HPDE6-E6E7 (cell line): ENCODE results near the gene AKAP12.

Experiments
- DNase-seq: peaks from one replicate; pipeline ENCODE4 v3.0.0; 2011; ENCODE audit warnings: missing footprints; ENCODE audit errors: extremely low spot score

The AKAP12 gene

GRCh38 chr6:151239603-151240035 is at the start of gene AKAP12:
AKAP12 (plus strand) TSS chr6:151239967; CDS start chr6:151240563, 596 bp downstream.
- DNase-seq: no peak

GRCh38 chr6:151191527-151191926 is 48.2 kb upstream of the AKAP12 start:
- DNase-seq: no peak

GRCh38 chr6:151196555-151196954 is 43.2 kb upstream of the AKAP12 start:
- no peak for DNase-seq

GRCh38 chr6:151197556-151197955 is 42.2 kb upstream of the AKAP12 start:
- no peak for DNase-seq

GRCh38 chr6:151199991-151200390 is 39.8 kb upstream of the AKAP12 start:
- DNase-seq: no peak

GRCh38 chr6:151205721-151206600 is 33.8 kb upstream of the AKAP12 start:
- DNase-seq: no peak

- no peak for DNase-seq
Observed at GRCh38 chr6:151207674-151208073, 32.1 kb upstream of the AKAP12 start.

- DNase-seq: peak; percentile 54
Observed at GRCh38 chr6:151209071-151209831, 30.5 kb upstream of the AKAP12 start.

GRCh38 chr6:151211075-151211474 is 28.7 kb upstream of the AKAP12 start:
- DNase-seq: no peak

GRCh38 chr6:151213352-151213751 is 26.4 kb upstream of the AKAP12 start:
- no peak for DNase-seq

GRCh38 chr6:151215999-151216398 is 23.8 kb upstream of the AKAP12 start:
- DNase-seq: no peak

GRCh38 chr6:151216804-151217203 is 23.0 kb upstream of the AKAP12 start:
- DNase-seq: no peak

- DNase-seq: no peak
Observed at GRCh38 chr6:151219192-151219591, 20.6 kb upstream of the AKAP12 start.

GRCh38 chr6:151224076-151224475 is 15.7 kb upstream of the AKAP12 start:
- no peak for DNase-seq

- no peak for DNase-seq
Observed at GRCh38 chr6:151225919-151226318, 13.8 kb upstream of the AKAP12 start.

GRCh38 chr6:151228788-151229400 is 10.9 kb upstream of the AKAP12 start:
- DNase-seq: no peak

- no peak for DNase-seq
Observed at GRCh38 chr6:151229401-151230276, 10.1 kb upstream of the AKAP12 start.

GRCh38 chr6:151230277-151230577 is 9.5 kb upstream of the AKAP12 start:
- no peak for DNase-seq

- DNase-seq: no peak
Observed at GRCh38 chr6:151232899-151233298, 6.9 kb upstream of the AKAP12 start.

GRCh38 chr6:151233731-151234130 is 6.0 kb upstream of the AKAP12 start:
- no peak for DNase-seq

GRCh38 chr6:151236668-151237401 is 2.9 kb upstream of the AKAP12 start:
- no peak for DNase-seq
